ENCODE measurements around the gene CCDC24. TPM values are rescaled to one million over a fixed set of nuclear protein-coding genes. Genes with fewer than 3 reads are reported as not detected.

CCDC24 gene
- total and polyA plus RNA-seq, 9 of the 15 experiments (the other 6 are each of a cell fraction or from before 2014, with no cell fraction given) = 0.31 to 4.5 (median 1.5) TPM

GRCh38 chr1:43979528-43980254 lies 11.7 kb upstream of the CCDC24 start (continued):
- TF ChIP-seq, protein P1, sequence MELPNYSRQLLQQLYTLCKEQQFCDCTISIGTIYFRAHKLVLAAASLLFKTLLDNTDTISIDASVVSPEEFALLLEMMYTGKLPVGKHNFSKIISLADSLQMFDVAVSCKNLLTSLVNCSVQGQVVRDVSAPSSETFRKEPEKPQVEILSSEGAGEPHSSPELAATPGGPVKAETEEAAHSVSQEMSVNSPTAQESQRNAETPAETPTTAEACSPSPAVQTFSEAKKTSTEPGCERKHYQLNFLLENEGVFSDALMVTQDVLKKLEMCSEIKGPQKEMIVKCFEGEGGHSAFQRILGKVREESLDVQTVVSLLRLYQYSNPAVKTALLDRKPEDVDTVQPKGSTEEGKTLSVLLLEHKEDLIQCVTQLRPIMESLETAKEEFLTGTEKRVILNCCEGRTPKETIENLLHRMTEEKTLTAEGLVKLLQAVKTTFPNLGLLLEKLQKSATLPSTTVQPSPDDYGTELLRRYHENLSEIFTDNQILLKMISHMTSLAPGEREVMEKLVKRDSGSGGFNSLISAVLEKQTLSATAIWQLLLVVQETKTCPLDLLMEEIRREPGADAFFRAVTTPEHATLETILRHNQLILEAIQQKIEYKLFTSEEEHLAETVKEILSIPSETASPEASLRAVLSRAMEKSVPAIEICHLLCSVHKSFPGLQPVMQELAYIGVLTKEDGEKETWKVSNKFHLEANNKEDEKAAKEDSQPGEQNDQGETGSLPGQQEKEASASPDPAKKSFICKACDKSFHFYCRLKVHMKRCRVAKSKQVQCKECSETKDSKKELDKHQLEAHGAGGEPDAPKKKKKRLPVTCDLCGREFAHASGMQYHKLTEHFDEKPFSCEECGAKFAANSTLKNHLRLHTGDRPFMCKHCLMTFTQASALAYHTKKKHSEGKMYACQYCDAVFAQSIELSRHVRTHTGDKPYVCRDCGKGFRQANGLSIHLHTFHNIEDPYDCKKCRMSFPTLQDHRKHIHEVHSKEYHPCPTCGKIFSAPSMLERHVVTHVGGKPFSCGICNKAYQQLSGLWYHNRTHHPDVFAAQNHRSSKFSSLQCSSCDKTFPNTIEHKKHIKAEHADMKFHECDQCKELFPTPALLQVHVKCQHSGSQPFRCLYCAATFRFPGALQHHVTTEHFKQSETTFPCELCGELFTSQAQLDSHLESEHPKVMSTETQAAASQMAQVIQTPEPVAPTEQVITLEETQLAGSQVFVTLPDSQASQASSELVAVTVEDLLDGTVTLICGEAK (IDR thresholded peaks at IDR 0.05) = 0 out of 2 replicates have a peak, but pooled peaks have one; percentile 25
- TF ChIP-seq, protein P1 (CRISPR knock-in tag; IDR thresholded peaks at IDR 0.05) = no peak
- TF ChIP-seq FOXA1 (IDR thresholded peaks at IDR 0.05; ENCODE audit: borderline replicate concordance) (no peak), SLC30A9 (CRISPR knock-in tag; IDR thresholded peaks at IDR 0.05) (no peak), POLR2G (IDR thresholded peaks at IDR 0.05; ENCODE audit: low read depth, low read length) (0 out of 2 replicates have a peak, but pooled peaks have one; percentile 13), HDGF (IDR thresholded peaks at IDR 0.05) (peak; percentile 96), ARID1B (IDR thresholded peaks at IDR 0.05) (no peak), DNMT1 (IDR thresholded peaks at IDR 0.05) (no peak), YY1 (IDR thresholded peaks at IDR 0.05; ENCODE audit: borderline replicate concordance in 1 of 3, control insufficient read depth in 1 of 3, extremely low read depth in 1 of 3, insufficient read depth in 3 of 3, insufficient read length in 1 of 3, insufficient replicate concordance in 2 of 3, low read depth in 1 of 3, low read length in 2 of 3) (peak in 1 of 3 experiments; percentile 11), ZBTB7A (IDR thresholded peaks at IDR 0.05; ENCODE audit: borderline replicate concordance, control insufficient read depth, low read depth, low read length) (peak; percentile 20; the same call in 1 of the 2 replicates)
- TF ChIP-seq, protein P2, sequence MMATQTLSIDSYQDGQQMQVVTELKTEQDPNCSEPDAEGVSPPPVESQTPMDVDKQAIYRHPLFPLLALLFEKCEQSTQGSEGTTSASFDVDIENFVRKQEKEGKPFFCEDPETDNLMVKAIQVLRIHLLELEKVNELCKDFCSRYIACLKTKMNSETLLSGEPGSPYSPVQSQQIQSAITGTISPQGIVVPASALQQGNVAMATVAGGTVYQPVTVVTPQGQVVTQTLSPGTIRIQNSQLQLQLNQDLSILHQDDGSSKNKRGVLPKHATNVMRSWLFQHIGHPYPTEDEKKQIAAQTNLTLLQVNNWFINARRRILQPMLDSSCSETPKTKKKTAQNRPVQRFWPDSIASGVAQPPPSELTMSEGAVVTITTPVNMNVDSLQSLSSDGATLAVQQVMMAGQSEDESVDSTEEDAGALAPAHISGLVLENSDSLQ (IDR thresholded peaks at IDR 0.05) = no peak; the same call in 1 of the 2 replicates
- TF ChIP-seq, protein P3, sequence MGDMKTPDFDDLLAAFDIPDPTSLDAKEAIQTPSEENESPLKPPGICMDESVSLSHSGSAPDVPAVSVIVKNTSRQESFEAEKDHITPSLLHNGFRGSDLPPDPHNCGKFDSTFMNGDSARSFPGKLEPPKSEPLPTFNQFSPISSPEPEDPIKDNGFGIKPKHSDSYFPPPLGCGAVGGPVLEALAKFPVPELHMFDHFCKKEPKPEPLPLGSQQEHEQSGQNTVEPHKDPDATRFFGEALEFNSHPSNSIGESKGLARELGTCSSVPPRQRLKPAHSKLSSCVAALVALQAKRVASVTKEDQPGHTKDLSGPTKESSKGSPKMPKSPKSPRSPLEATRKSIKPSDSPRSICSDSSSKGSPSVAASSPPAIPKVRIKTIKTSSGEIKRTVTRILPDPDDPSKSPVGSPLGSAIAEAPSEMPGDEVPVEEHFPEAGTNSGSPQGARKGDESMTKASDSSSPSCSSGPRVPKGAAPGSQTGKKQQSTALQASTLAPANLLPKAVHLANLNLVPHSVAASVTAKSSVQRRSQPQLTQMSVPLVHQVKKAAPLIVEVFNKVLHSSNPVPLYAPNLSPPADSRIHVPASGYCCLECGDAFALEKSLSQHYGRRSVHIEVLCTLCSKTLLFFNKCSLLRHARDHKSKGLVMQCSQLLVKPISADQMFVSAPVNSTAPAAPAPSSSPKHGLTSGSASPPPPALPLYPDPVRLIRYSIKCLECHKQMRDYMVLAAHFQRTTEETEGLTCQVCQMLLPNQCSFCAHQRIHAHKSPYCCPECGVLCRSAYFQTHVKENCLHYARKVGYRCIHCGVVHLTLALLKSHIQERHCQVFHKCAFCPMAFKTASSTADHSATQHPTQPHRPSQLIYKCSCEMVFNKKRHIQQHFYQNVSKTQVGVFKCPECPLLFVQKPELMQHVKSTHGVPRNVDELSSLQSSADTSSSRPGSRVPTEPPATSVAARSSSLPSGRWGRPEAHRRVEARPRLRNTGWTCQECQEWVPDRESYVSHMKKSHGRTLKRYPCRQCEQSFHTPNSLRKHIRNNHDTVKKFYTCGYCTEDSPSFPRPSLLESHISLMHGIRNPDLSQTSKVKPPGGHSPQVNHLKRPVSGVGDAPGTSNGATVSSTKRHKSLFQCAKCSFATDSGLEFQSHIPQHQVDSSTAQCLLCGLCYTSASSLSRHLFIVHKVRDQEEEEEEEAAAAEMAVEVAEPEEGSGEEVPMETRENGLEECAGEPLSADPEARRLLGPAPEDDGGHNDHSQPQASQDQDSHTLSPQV (IDR thresholded peaks at IDR 0.05) = peak; percentile 69
